Lung (tissue), 12 donors: ENCODE data around the gene ZBTB34. TPM values are rescaled to one million over a fixed set of nuclear protein-coding genes. Genes with fewer than 3 reads are reported as not detected.

Experiments used
- ATAC-seq: fragments of 200-7000 bp; cut with Tn5 transposase; one replicate; pipeline ENCODE4 v1.9.1; 2020; ENCODE audit warnings: moderate number of reproducible peaks; ENCODE audit not compliant: insufficient read depth, low FRiP score
- DNase-seq, 3 donors: peaks; one replicate each; pipeline ENCODE4 v3.0.0-alpha.2; 2013 to 2017
- H3K27ac ChIP-seq, 2 donors: one replicate each; pipeline ENCODE4 v1.5.1; 2013; ENCODE audit warnings: mild to moderate bottlenecking in 2 of 2, moderate library complexity in 2 of 2, control low read depth in 1 of 2, inconsistent platforms in 1 of 2, low read depth in 1 of 2, low read length in 1 of 2
- H3K27me3 ChIP-seq, 3 donors: one replicate each; pipeline ENCODE4 v1.5.1; 2013; ENCODE audit warnings: low read length in 2 of 3; ENCODE audit not compliant: control insufficient read depth in 3 of 3, insufficient read depth in 3 of 3
- H3K36me3 ChIP-seq, 4 donors: one replicate each; pipeline ENCODE4 v1.5.1; 2013; ENCODE audit warnings: low read length in 4 of 4, mild to moderate bottlenecking in 1 of 4, moderate library complexity in 1 of 4; ENCODE audit not compliant: control insufficient read depth in 4 of 4, insufficient read depth in 4 of 4
- H3K4me1 ChIP-seq, 5 donors: one replicate each; pipeline ENCODE4 v1.5.1; 2013; ENCODE audit warnings: low read length in 5 of 5, mild to moderate bottlenecking in 2 of 5, moderate library complexity in 1 of 5; ENCODE audit not compliant: control insufficient read depth in 5 of 5, insufficient read depth in 5 of 5
- H3K4me3 ChIP-seq: one replicate; pipeline ENCODE4 v1.5.1; 2013; ENCODE audit warnings: mild to moderate bottlenecking, control low read depth, moderate library complexity
- H3K9ac ChIP-seq, 2 donors: one replicate each; pipeline ENCODE4 v1.5.1; 2013; ENCODE audit warnings: low read length in 2 of 2, control low read depth in 1 of 2; ENCODE audit not compliant: insufficient read depth in 1 of 2
- H3K9me3 ChIP-seq, 4 donors: one replicate each; pipeline ENCODE4 v1.5.1; 2013; ENCODE audit warnings: low read length in 3 of 4, mild to moderate bottlenecking in 1 of 4, moderate library complexity in 1 of 4; ENCODE audit not compliant: control insufficient read depth in 4 of 4, insufficient read depth in 3 of 4
- WGBS, 2 donors: extraction: QIAGEN DNeasy Blood & Tissue Kit; methylation state at CpG; one replicate each; pipeline ENCODE4 v1.1.7; 2013; 5-methylcytosine and 5-hydroxymethylcytosine counted together
- polyA plus RNA-seq, 2 donors: library from polyadenylated mRNA; stranded (reverse); fragments of 200-250 nt; gene quantifications; one replicate each; pipeline ENCODE4 v1.2.1, GENCODE V29; 2013
- total RNA-seq, 2 donors: library from RNA; depleted of rRNA in 1 of 2; stranded (reverse); fragments of >200 nt in 1 of 2; gene quantifications; one replicate each; pipeline ENCODE4 v1.2.1, GENCODE V29; 2014 to 2021
- TF ChIP-seq, protein P1 (sequence below): IDR thresholded peaks from 2 replicates; pipeline ENCODE4 v1.5.1; 2012; ENCODE audit warnings: mild to moderate bottlenecking; ENCODE audit errors: control extremely low read depth, extremely low read depth
- donor health status: control.
- donor health status: control.
- donor health status: Bipolar disorder and iron deficiency.
- donor health status: healthy.
- donor health status: DM: yes; HTN: yes; CAD: no.

Gene ZBTB34
- total and polyA plus RNA-seq, 4 donors: 3.2 to 35.6 (median 7.7) TPM

DNA sequence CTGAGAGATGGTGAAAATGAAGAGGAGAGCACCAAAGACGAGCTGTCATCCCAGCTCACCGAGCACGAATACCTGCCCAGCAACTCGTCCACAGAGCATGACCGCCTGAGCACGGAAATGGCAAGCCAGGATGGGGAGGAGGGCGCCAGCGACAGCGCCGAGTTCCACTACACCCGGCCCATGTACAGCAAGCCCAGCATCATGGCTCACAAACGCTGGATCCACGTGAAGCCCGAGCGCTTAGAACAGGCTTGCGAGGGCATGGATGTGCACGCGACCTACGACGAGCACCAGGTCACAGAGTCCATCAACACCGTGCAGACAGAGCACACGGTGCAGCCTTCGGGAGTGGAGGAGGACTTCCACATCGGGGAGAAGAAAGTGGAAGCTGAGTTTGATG lies 27.4 kb upstream of the ZBTB34 start:
- Histone ChIP-seq H3K9me3 (peaks cover 0 to 2% (median 0%) of the 10 kb centered on the region in 4 donors), H3K4me3 (no peak overlapping the region), H3K4me1 (peaks cover 0 to 17% (median 0%) of the 10 kb centered on the region in 5 donors), H3K27me3 (no peaks in the 10 kb centered on the region), H3K36me3 (peaks cover 14 to 21% (median 18%) of the 10 kb centered on the region in 4 donors), H3K9ac (no peak overlapping the region), H3K27ac (no peak overlapping the region)
- ATAC-seq (no peak), DNase-seq (no peak)
- TF ChIP-seq, protein P1, sequence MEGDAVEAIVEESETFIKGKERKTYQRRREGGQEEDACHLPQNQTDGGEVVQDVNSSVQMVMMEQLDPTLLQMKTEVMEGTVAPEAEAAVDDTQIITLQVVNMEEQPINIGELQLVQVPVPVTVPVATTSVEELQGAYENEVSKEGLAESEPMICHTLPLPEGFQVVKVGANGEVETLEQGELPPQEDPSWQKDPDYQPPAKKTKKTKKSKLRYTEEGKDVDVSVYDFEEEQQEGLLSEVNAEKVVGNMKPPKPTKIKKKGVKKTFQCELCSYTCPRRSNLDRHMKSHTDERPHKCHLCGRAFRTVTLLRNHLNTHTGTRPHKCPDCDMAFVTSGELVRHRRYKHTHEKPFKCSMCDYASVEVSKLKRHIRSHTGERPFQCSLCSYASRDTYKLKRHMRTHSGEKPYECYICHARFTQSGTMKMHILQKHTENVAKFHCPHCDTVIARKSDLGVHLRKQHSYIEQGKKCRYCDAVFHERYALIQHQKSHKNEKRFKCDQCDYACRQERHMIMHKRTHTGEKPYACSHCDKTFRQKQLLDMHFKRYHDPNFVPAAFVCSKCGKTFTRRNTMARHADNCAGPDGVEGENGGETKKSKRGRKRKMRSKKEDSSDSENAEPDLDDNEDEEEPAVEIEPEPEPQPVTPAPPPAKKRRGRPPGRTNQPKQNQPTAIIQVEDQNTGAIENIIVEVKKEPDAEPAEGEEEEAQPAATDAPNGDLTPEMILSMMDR: no peak
- WGBS, 2 donors: 97% methylated on average over 24 of the region's 24 CpGs

DNA sequence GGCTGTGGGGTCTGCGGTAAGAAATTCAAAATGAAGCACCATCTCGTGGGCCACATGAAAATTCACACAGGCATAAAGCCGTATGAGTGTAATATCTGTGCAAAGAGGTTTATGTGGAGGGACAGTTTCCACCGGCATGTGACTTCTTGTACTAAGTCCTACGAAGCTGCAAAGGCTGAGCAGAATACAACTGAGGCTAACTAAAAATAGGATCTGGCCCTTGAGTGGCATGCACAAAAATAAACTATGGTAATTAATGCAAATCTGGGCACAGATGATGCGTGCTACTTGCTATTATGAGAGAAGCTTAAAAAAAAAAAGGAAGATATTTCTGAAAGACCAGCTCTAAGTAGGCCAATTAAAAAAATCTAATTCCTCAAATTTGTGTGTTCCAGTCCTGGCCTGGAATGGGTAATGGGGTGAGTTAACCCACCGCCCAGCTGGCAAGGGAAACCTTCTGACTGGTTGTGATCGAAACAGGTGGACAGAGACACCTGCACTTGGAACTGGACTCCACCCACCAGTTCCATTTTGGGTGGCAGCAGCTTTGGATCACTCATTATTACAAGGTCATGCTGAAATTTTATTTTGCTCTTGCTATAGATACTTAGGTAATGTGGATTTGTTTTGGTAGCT lies 26.6 kb upstream of the ZBTB34 start:
- DNase-seq (no peak), ATAC-seq (no peak)
- H3K27ac ChIP-seq: no peak overlapping the region
- 94% methylated on average over 8 of the region's 8 CpGs for WGBS, 2 donors
- peaks cover 0 to 2% (median 0%) of the 10 kb centered on the region in 4 donors for H3K9me3 ChIP-seq
- H3K9ac ChIP-seq: no peak overlapping the region
- no peaks in the 10 kb centered on the region for H3K27me3 ChIP-seq
- H3K4me3 ChIP-seq: no peak overlapping the region
- peaks cover 14 to 25% (median 18%) of the 10 kb centered on the region in 4 donors for H3K36me3 ChIP-seq
- H3K4me1 ChIP-seq: peaks cover 0 to 17% (median 0%) of the 10 kb centered on the region in 5 donors
- TF ChIP-seq, protein P1: no peak

DNA sequence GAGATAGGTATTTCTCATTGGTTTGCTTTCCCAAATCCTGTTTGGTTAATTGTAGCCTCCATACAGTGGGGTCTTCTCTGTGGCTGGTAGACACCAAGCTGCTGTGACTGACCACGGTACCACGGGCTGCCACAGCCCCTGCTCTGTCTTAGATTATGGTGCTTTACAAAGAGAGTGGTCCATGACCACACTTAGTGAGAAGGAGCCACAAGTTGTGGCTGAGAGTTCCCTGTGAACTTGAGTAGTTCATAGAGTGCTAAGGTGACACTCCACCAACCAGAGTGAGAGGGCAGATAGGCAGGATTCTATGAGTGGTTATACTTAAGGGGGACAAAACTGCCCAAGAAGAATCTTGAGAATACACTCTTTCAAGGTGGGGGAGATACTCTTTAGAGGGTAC lies 25.8 kb upstream of the ZBTB34 start:
- 70 to 87% methylated on average over 2 of the region's 2 CpGs for WGBS, 2 donors
- peaks cover 0 to 2% (median 0%) of the 10 kb centered on the region in 4 donors for H3K9me3 ChIP-seq
- no peaks in the 10 kb centered on the region for H3K27me3 ChIP-seq
- ATAC-seq (peak; percentile 19), DNase-seq (no peak)
- no peak overlapping the region for H3K4me3 ChIP-seq
- peaks cover 14 to 27% (median 18%) of the 10 kb centered on the region in 4 donors for H3K36me3 ChIP-seq
- H3K4me1 ChIP-seq: peaks cover 0 to 17% (median 0%) of the 10 kb centered on the region in 5 donors
- H3K27ac ChIP-seq: no peak overlapping the region
- no peak overlapping the region for H3K9ac ChIP-seq
- TF ChIP-seq, protein P1: no peak
